GM19238 (cell line): ENCODE data around the gene MORN5.

Source experiments
- DNase-seq: peaks from one replicate; pipeline ENCODE4 v3.0.0; 2011; ENCODE audit warnings: low spot score; ENCODE audit not compliant: insufficient read length

Gene MORN5

DNA sequence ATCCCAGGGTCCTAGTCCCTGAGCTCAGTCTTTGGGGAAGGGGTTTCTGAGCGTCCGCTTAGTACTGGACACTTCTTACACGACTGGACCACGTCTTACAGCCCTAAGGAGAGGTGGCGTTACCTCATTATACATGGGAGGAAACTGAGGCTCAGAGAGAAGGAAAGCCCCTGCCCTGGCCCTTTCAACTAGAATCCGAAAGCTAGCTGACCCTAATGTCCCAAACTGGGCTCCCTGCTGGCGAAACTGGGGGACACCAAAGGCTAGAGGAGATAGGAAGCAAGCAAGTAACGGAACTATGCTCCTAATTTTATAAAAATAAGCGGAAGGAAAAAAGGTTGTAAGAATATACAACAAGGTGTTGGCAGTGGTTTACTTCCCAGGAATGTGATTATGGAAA lies 54.8 kb downstream of the MORN5 start:
- no peak for DNase-seq

DNA sequence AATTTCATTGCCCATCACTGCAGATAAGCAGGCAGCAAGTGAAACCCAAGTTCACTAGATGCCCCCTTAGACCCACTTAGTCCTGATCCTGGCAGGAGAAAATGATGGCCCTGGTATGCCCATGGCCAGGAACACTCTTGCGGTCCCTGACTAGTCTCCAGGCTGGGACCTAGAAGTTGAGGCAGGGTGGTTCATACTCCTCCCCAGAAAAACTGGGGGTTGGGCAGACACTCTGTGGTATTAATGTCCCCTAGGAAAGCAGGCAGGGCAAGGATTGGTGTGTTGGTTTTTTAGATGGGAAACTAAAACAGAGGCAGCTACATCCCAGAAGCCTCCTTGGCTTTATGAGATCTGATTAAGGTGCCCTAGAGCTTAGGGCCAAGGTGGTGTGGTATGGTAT lies 56.0 kb downstream of the MORN5 start:
- no peak for DNase-seq

DNA sequence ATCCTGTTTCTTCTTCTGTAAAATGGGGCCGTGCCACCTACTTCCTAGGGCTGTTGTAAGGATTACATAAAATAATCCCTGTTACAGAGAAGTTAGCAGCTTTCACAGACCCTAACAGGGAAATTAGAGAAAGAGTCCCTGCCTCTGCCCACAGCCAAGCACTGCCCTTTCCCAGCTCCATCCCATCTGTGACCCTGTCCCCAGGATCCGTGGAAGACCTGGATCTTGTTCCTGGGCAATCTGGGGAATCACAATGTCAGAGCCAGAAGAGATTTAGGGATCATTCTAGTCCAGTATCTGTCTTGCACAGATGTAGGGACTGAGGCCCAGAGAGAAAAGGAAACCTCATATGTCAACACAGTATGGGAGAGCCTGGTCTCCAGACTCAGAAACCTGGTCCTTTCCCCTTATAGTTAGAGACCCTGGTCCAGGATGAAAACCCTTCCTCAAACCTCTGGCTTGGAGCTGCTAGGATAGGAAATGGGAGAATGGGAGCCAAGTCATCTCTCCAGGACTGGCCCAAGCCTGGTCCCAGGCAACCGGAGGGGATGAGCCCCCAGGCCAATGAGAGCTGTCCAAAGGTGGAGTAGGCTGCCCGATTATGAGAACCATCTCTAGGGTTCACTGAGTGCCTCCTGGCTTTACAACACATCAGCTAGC lies 56.6 kb downstream of the MORN5 start:
- DNase-seq = no peak

DNA sequence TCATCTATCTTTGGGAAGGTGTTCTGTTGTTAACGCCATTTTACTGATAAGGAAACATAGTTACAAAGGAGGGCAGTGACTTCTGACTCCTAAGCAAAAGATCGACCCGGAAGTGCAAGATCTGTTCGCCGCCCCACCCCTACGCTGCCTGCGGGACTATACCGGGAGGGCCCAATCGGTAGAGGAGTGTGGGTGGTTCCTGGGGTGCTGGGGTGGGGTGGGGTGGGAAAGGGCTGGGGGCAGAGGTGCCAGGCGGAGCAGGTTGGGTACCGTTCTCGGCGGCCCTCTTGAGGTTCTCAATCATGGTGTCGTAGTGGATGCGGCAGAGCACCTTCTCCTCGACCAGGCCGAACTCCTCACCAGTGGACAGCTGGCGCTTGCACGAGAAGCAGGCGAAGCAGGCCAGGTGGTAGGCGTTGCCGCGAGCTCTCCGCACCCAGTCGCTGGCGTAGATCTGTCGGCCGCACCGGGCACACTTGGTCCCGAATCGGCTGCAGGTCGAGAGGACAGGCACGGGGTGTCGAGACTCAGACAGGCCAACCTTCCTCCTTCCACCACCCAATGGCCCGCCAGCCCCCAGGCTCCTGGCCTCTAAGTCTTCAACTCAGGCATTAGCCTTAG lies 57.2 kb downstream of the MORN5 start:
- no peak for DNase-seq

DNA sequence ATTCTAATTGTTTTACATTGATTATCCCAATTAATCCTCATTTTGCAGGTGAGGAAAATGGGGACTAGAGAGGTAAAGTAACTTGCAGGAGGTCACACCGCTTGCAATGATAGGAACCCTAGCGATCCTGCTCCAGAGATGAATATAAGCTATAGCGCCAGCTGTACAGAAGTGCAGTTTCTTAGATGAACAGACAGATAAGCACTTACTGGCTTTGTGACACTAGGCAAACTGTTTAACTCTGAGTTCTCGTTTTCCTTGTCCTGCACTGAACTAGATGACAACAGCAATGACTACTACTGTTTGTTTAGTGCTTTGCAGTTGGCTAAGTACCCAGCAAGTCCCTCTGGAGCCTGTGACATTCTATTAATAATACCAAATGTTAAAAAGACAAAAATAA lies 57.9 kb downstream of the MORN5 start:
- DNase-seq = no peak

DNA sequence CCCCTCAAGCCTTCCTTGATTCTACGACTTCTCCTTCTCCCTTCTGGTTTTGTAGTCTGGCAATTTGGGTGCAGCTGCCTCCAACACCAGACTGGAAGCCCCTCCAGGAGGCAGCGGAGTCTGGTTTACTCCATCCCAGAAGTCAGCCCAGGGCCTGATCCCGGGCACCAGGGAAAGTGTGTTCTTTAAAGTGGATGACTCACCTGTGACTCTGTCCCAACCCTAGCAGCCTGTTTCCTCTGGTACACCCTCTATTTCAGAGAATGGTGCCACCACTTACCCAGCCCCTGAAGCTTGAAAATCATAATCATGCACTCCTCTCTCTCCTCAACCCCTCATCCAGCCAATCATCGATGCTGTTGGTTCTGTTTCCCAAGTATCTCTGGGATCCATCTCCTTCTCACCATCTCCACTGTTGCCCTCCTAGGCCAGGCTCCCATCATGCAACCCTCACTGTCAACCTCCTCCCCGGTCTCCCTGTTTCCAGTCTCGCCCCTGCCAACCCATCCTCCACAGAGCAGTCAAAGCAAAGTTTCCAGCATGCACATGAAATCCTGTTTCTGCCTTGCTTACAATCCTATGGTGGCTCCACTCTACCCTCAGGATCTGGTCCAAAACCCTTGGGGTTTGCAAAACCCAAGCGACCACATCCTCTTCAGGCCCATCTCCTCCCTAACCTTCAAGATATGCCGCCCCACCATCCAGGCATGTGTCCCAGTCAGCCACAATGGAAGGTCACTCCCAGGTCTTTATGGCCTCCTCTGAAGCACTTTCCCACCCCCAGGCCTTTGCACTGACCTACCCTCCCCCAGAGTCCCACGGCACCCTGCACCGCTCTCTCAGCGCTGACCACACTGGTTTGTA lies 58.6 kb downstream of the MORN5 start:
- DNase-seq = no peak

DNA sequence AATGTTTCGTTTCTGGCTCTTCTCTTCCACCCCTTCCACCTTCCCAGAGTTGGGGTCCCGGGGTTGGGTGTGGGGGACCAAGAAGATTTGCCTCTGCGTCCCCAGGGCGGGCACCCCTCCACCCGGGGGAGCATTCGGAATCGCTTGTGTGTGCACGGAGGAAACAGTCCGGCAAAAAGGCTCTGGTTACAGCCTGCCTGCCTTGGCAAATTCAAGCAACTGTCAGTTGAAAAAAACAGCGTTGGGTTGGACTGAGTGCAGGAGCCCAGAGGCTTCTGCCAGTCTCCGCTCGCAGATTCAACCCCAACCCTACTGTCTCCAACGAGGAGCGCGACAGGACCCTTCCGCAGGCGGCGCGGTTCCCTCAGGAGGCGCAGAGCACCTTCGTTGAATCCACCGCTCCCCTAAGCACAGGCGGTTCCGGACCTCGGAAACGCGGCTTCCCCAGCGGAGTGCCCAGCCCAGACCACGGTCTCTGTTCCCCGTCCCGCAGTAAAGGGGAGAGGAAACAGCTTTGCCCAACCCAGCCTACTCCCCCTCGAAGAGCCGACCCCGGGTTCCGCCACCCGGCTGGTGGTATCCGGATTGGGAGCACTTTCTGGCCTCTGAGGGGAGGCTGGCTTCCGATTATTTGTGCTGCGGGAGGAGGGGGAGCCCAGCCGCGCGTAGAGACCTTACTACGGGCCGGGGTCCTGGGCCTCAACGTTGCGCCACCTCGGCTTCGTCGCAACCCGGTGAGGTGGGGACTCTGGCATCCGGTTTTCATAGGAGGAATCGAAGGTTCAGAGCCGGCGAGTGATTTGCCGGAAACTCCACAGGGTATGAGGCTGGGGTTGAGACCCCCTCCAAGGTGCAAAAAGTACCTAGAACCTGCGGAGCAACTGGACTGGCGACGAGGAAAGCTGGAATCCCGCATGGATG lies 59.5 kb downstream of the MORN5 start:
- DNase-seq = no peak

DNA sequence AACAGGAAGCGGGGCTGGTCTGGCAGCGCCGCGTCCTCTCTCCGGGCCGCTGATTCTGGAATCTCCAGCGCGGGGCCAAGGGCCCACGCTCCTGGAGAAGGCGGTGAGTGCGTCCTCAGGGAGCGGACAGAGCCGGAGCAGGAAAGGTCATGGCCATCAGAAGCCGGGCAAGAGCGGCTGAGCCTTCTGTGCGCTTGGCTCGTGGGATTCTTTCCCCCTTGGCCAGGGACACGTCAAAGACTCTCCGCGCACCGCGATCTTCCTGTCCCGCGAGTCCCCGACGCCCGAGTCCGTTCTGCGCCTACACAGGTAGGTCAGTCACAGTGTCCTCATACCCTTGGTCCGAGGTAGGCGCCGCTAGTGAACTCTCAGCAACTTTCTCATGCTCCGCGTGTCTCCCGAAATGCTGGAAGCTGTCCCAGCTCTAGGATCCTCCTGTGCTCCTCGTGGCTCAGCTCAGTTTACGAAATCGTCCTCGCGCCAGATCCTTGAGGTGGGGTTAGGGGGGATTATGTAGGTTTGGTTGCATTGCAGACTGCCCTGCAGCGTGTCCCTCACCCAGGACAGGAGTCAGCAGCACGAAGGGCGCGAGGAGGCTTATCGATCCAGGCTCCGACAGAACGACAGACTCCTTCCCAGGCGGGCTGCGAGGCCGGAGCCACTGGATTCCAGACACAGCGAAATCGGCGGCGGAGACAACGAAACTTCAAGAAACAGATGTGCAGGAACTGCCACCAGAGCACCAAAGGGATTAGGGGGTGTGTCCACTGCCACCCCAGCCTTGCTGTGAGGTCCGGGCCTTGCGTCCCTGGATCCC lies 60.4 kb downstream of the MORN5 start:
- no peak for DNase-seq

DNA sequence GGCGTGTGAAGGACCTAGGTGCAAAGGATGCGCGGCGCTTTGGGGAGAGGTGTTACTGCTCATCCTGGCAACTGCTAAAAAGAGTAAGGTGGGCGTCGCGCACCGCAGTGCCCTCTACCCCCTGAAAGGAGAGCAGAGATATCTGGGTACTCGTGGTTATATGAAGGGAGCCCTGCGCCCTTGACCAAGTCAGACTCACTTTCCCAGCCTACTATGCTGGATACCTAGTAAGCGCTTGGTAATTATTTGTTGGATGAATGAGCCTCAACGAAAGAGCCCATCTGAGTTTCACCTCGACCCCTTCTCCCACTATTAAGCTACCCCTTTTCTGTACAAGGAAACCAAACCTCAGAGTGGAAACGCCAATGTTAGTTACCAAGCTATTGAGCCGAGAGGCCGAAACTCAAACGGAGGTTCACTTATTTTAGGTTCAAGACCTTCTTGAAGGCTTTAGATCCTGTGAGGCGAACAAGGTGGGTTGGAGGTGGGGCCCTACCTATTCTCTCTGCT lies 61.0 kb downstream of the MORN5 start:
- DNase-seq = no peak

DNA sequence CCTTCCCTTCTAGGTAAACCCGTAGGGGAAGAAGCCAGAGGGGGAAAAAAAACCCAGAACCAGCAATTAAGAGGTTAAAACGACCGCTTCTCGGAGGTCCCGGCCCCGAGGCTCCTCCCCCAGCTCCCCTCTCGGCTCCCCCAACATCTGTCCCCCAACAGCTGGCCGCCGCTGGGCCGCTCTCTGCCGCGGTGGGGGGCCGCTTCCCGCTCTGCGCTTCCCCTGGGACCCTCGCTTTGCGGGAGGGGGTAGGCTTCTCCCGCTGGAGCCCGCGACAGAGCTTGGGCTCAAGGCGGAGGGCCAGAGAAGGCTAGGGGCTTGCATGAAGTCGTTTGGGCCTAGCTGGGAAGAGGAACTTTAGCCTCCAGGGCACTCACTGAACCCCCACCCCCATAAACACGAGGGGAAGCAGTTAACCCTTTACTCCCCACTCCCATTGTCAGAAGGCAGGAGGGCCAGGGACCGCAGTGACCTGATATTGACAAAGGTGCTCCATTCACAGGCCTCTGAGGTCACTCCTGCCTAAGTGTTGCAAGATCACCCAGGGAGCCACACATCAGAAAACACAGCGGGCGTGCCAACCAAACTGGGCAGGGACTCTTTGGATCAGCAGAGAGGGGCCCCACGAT lies 61.6 kb downstream of the MORN5 start:
- DNase-seq = no peak

DNA sequence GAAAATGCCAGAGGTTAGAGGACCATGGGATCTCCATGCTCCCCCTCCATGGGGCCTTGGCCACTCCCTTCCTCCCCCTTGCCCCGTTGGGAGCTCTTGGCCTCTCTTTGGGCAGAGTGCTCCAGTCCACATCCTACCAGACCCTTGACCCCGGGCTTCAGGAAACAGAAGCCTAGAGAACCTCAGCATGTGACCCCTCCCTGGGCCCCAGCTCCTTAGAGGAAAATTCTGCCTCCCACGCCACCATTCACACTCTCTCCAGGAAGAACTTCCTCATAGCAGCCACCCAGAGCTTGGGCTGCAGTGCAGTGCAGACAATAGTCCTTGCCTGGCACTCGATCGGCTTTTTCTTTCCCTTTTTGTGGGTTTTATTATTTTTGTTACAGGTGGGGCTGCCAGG lies 63.1 kb downstream of the MORN5 start:
- DNase-seq = no peak

DNA sequence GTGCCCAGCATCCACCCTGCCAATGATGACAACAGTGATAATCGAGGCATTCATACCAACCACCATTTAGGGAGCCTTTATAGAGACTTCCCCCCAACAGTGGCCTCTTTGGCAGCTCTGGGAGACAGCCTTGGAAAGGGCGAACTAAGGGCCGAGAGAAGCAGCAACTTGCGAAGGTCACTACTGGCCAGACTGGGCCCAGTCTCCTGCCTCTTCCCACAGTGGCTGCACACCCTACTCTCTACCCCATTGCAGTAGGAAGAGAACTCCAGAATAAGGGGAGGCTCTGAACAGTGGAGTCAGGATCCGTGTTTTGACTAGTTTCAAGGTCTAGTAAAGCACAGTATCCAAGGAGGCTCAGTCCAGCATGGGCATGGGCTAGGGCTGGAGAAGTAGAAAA lies 63.7 kb downstream of the MORN5 start:
- DNase-seq = no peak

DNA sequence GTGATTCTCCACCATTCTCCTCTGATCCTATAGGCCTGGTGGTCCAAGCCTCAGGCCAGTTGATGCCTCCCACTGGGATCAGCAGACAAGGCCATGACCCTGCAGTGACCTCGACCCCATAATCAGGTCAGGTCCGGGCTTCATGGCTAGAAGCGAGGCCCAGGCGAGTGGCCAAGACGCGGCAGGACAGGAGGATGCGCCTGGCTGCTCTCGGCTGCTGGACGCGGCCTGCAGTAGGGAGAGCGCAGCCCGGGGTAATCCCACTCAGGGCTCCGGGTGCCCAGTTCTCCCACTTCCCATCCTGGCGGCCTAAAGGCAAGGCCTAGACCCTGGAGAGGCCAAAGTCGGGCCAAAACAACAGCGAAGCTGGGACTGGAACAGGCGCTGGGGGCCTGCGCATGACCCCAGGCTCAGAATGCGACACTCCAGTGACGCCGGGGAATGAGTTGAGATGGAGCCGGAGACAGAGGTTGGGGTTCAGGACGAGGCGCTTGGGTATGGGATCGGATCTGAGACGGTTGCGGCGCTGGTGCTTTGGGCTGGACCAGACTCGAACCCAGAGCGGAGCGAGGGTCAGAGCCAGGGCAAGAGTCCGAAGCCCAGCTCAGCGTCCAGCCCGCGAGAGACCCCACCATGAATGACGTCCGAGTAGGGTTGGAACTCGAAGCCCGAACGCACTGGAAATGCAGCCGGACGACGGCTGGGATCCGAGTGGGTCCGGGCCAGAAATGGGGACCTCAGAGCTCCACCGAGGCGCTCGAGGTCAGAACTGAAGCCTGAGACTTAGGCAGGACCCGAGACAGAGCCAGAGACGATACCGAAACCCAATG lies 65.8 kb downstream of the MORN5 start:
- DNase-seq = no peak

DNA sequence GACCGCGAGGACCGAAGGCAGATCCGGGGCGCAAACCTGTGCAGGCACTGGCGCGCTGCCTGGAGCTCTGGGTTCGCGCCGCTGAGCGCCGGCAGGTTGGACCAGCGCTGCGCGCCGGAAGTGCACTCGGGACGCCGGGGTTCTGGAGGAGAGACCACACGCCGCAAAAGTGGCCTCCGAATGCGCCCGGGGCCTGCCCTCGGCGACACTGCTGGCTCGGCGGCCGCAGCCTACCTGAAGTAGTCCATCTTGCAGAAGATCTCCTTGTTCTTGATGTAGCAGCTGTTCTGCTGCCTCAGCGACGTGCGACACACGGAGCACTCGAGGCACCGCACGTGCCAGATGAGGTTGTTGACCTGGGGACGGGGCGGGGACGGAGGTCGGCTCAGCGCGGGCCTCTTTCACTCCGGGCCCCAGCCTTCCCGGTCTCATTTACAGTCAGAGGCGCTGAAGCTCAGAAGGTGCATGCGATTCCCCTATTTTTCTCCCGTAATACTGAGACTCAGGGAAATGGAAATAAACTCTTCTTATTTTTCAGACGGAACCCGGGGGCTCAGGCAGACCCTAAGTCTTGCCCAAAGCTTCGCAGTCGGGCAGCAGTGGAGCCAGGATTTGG lies 66.5 kb downstream of the MORN5 start:
- no peak for DNase-seq

DNA sequence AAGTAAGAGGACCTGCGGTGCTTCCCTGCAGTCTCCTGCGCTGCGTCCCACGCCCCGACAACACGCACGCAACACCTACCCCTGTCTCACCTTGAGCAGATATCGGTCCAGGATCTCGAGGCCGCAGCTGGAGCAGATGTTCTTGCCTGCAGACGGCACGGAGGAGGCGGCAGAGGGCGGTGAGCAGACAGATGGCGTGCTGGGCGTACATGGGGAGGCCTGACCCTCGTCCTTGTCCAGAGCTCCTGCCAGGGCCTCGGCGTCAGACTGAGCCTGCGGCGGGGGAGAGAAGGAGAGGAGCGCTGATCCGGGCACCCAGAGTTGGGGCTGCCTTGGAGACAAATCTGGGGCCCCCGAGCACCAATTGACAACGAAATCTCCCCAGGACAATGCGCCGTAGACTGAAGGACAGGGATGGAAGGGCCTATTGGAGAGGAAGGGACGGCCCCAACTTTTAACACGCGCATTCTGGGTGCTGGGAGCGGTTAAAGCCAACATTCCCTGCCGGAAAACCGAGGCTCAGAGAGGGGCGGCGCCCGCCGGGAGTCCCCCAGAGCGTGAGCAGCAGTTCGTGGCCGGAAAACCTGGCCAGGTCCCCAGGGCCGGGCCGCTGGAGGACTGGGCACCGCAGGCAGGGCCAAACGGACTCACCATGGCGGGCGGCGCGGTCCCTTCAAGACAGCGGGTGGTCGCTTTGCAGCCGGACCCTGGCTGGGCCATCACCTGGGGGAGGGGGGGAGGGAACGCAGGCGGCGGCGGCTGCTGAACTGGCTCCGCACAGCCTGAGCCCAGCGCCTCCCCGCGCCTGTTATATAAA lies 67.3 kb downstream of the MORN5 start:
- DNase-seq = no peak

DNA sequence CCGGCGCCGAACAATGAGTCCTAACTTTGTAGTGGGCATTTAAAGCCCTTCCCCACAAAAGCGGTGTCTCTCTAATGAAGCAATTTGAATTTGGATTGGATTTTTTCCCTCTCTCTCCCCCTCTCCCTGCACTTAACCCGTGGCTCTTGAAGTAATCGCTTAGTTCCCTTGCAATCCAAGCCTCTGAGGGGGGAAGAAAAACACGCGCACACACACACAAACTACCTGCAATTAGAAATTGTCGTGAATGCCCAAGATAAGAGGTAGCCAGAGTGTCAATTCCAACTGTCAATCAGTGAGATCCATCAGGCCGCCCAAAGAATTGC lies 67.8 kb downstream of the MORN5 start:
- no peak for DNase-seq

DNA sequence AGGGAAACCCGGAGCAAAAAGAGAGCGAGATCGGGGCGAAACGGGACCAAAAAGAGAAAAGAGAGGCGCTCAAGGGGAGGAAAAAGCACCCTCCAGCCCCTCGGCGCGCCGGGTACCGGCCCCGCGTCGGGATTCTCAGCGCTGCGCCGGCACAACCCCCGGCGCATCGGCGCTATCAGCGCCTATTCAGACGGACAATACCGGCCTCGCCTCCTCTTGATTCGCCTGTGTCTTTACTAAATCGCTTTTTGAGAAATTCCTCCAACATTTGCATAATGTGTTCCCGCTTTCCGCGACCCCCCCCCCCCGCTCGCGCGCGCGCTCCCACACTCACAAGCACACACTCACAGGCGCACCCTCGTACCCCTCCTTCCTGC lies 68.5 kb downstream of the MORN5 start:
- no peak for DNase-seq
